Measurements from ENCODE around the gene EIPR1. TPM values are rescaled to one million over a fixed set of nuclear protein-coding genes. Genes with fewer than 3 reads are reported as not detected.

EIPR1 gene
- polyA plus RNA-seq, 1 donor from 2014 or later = 138 TPM

DNA sequence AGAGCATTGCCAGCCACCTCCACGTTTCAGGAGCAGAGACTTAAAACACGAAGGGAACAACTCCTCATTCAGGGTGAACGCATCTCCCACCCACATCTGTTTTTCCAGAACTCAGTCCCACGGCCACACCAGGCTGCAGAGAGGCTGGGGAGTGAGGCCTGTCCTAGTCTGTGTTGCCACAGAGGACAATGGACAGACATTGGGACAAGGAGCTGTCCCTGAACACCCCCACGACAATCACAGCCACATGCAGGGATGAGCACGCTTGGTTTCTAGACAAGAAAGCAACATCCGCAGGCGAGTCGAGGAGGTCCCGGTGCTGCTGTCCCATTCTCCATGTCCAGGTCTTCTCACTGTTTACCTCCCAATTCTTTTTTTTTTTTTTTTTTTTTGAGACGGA lies 167.4 kb downstream of the EIPR1 start:
- Histone ChIP-seq H2AFZ (ENCODE audit: low read depth, low read length) (no peak overlapping the region), H3F3A (ENCODE audit: insufficient read depth, low read length, poor library complexity, severe bottlenecking) (no peaks in the 10 kb centered on the region), H3K9ac (ENCODE audit: low read length) (no peak overlapping the region), H3K4me2 (ENCODE audit: low read length) (no peak overlapping the region), H3K9me2 (ENCODE audit: insufficient read depth, low read length) (no peaks in the 10 kb centered on the region), H3K27ac (ENCODE audit: low read length) (no peak overlapping the region), H3K79me2 (replicated peaks; ENCODE audit: insufficient read depth, low read length) (no peaks in the 10 kb centered on the region), H3K27me3 (ENCODE audit: insufficient read depth, low read depth, low read length) (no peaks in the 10 kb centered on the region), H3K9me3 (ENCODE audit: low read length) (no peaks in the 10 kb centered on the region), H4K20me1 (ENCODE audit: insufficient read depth) (no peaks in the 10 kb centered on the region), H3K4me3 (ENCODE audit: low read length) (no peak overlapping the region), H3K36me3 (ENCODE audit: insufficient read depth, low read length) (no peaks in the 10 kb centered on the region)
- TF ChIP-seq, protein P1, sequence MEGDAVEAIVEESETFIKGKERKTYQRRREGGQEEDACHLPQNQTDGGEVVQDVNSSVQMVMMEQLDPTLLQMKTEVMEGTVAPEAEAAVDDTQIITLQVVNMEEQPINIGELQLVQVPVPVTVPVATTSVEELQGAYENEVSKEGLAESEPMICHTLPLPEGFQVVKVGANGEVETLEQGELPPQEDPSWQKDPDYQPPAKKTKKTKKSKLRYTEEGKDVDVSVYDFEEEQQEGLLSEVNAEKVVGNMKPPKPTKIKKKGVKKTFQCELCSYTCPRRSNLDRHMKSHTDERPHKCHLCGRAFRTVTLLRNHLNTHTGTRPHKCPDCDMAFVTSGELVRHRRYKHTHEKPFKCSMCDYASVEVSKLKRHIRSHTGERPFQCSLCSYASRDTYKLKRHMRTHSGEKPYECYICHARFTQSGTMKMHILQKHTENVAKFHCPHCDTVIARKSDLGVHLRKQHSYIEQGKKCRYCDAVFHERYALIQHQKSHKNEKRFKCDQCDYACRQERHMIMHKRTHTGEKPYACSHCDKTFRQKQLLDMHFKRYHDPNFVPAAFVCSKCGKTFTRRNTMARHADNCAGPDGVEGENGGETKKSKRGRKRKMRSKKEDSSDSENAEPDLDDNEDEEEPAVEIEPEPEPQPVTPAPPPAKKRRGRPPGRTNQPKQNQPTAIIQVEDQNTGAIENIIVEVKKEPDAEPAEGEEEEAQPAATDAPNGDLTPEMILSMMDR (IDR thresholded peaks at IDR 0.05; ENCODE audit: poor library complexity, severe bottlenecking) = no peak
- TF ChIP-seq TAF1 (IDR thresholded peaks at IDR 0.05; ENCODE audit: low read depth) (no peak), MXI1 (conservative IDR thresholded peaks at IDR 0.05; ENCODE audit: poor library complexity, severe bottlenecking) (no peak), RAD21 (conservative IDR thresholded peaks at IDR 0.05) (no peak), POLR2AphosphoS5 (IDR thresholded peaks at IDR 0.05) (no peak)

DNA sequence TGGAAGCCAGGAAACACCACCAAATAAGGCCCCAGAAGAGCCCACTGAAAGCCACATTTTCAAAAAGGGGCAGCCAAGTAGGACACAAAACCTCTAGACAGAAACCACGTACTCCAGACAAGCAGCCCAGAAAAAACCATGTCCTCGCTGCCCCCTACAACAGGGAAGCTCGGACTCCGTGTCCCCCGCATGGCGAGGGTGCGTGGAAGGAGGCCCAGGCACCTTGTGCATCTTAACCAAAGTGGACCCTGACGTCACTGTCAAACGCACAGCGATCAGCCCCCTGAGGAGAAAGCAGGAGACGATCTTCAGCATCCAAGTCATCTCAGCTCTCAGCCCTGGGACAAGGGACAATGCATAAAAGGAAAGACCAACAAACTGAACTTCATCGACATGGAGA lies 168.4 kb downstream of the EIPR1 start:
- Histone ChIP-seq H3K27me3 (ENCODE audit: insufficient read depth, low read depth, low read length) (no peaks in the 10 kb centered on the region), H4K20me1 (ENCODE audit: insufficient read depth) (no peaks in the 10 kb centered on the region), H2AFZ (ENCODE audit: low read depth, low read length) (no peak overlapping the region), H3K79me2 (replicated peaks; ENCODE audit: insufficient read depth, low read length) (no peaks in the 10 kb centered on the region), H3K9me2 (ENCODE audit: insufficient read depth, low read length) (no peaks in the 10 kb centered on the region), H3K4me2 (ENCODE audit: low read length) (no peak overlapping the region), H3K4me3 (ENCODE audit: low read length) (no peak overlapping the region), H3K9me3 (ENCODE audit: low read length) (no peaks in the 10 kb centered on the region), H3K9ac (ENCODE audit: low read length) (no peak overlapping the region), H3F3A (ENCODE audit: insufficient read depth, low read length, poor library complexity, severe bottlenecking) (no peaks in the 10 kb centered on the region), H3K36me3 (ENCODE audit: insufficient read depth, low read length) (no peaks in the 10 kb centered on the region), H3K27ac (ENCODE audit: low read length) (no peak overlapping the region)
- TF ChIP-seq EP300 (conservative IDR thresholded peaks at IDR 0.05; ENCODE audit: poor library complexity, severe bottlenecking) = no peak
- TF ChIP-seq MXI1 (conservative IDR thresholded peaks at IDR 0.05; ENCODE audit: poor library complexity, severe bottlenecking) = no peak
- no peak for TF ChIP-seq TAF1 (IDR thresholded peaks at IDR 0.05; ENCODE audit: low read depth)
- TF ChIP-seq EZH2 (IDR thresholded peaks at IDR 0.05; ENCODE audit: borderline replicate concordance, insufficient read depth, low read length, poor library complexity, severe bottlenecking) = no peak
- no peak for TF ChIP-seq POLR2AphosphoS5 (IDR thresholded peaks at IDR 0.05)
- TF ChIP-seq, protein P2, sequence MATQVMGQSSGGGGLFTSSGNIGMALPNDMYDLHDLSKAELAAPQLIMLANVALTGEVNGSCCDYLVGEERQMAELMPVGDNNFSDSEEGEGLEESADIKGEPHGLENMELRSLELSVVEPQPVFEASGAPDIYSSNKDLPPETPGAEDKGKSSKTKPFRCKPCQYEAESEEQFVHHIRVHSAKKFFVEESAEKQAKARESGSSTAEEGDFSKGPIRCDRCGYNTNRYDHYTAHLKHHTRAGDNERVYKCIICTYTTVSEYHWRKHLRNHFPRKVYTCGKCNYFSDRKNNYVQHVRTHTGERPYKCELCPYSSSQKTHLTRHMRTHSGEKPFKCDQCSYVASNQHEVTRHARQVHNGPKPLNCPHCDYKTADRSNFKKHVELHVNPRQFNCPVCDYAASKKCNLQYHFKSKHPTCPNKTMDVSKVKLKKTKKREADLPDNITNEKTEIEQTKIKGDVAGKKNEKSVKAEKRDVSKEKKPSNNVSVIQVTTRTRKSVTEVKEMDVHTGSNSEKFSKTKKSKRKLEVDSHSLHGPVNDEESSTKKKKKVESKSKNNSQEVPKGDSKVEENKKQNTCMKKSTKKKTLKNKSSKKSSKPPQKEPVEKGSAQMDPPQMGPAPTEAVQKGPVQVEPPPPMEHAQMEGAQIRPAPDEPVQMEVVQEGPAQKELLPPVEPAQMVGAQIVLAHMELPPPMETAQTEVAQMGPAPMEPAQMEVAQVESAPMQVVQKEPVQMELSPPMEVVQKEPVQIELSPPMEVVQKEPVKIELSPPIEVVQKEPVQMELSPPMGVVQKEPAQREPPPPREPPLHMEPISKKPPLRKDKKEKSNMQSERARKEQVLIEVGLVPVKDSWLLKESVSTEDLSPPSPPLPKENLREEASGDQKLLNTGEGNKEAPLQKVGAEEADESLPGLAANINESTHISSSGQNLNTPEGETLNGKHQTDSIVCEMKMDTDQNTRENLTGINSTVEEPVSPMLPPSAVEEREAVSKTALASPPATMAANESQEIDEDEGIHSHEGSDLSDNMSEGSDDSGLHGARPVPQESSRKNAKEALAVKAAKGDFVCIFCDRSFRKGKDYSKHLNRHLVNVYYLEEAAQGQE (IDR thresholded peaks at IDR 0.05; ENCODE audit: borderline replicate concordance) = no peak
- no peak for TF ChIP-seq SMC3 (conservative IDR thresholded peaks at IDR 0.05; ENCODE audit: poor library complexity)
- TF ChIP-seq, protein P1 (IDR thresholded peaks at IDR 0.05; ENCODE audit: poor library complexity, severe bottlenecking) = no peak
- TF ChIP-seq RAD21 (conservative IDR thresholded peaks at IDR 0.05) = no peak

All from neural cell (in vitro differentiated cells).